ENCODE measurements around the gene HOXB1.

HOXB1 gene

GRCh38 chr17:48528936-48529682 lies 1.7 kb downstream of the HOXB1 start:
- no peak overlapping the region for H3K27ac ChIP-seq
- H3K4me1 ChIP-seq = no peaks in the 10 kb centered on the region
- no peak overlapping the region for H3K4me2 ChIP-seq (ENCODE audit: low read length)
- TF ChIP-seq CTCF (IDR thresholded peaks at IDR 0.05) = no peak
- H3K9ac ChIP-seq = no peak overlapping the region
- no peak overlapping the region for H3K4me3 ChIP-seq (ENCODE audit: low read depth, low read length)
- H3K27me3 ChIP-seq (ENCODE audit: control insufficient read depth, insufficient read depth, low read length) = no peaks in the 10 kb centered on the region
- H3K36me3 ChIP-seq (ENCODE audit: control insufficient read depth, insufficient read depth, low read length) = no peaks in the 10 kb centered on the region
- no peaks in the 10 kb centered on the region for H3K9me3 ChIP-seq (ENCODE audit: control insufficient read depth, low read length)
- no peaks in the 10 kb centered on the region for H3K79me2 ChIP-seq
- H2AFZ ChIP-seq = no peak overlapping the region

- no peak overlapping the region for H3K4me2 ChIP-seq (ENCODE audit: low read length)
- H3K36me3 ChIP-seq (ENCODE audit: control insufficient read depth, insufficient read depth, low read length) = no peaks in the 10 kb centered on the region
- no peak overlapping the region for H3K4me3 ChIP-seq (ENCODE audit: low read depth, low read length)
- H3K9ac ChIP-seq = no peak overlapping the region
- no peaks in the 10 kb centered on the region for H3K27me3 ChIP-seq (ENCODE audit: control insufficient read depth, insufficient read depth, low read length)
- H2AFZ ChIP-seq = no peak overlapping the region
- H3K79me2 ChIP-seq = no peaks in the 10 kb centered on the region
- no peak for TF ChIP-seq CTCF (IDR thresholded peaks at IDR 0.05)
- no peaks in the 10 kb centered on the region for H3K4me1 ChIP-seq
- H3K9me3 ChIP-seq (ENCODE audit: control insufficient read depth, low read length) = no peaks in the 10 kb centered on the region
- no peak overlapping the region for H3K27ac ChIP-seq
These were observed 2.5 kb downstream of the HOXB1 start for GRCh38 chr17:48528153-48528935.

- Histone ChIP-seq H3K27ac (no peak overlapping the region), H2AFZ (no peak overlapping the region), H3K27me3 (ENCODE audit: control insufficient read depth, insufficient read depth, low read length) (no peaks in the 10 kb centered on the region), H3K4me2 (ENCODE audit: low read length) (no peak overlapping the region), H3K4me3 (ENCODE audit: low read depth, low read length) (no peak overlapping the region), H3K4me1 (no peaks in the 10 kb centered on the region), H3K9me3 (ENCODE audit: control insufficient read depth, low read length) (no peaks in the 10 kb centered on the region), H3K36me3 (ENCODE audit: control insufficient read depth, insufficient read depth, low read length) (no peaks in the 10 kb centered on the region), H3K79me2 (no peaks in the 10 kb centered on the region), H3K9ac (no peak overlapping the region)
- no peak for TF ChIP-seq CTCF (IDR thresholded peaks at IDR 0.05)
These were observed 3.3 kb downstream of the HOXB1 start for GRCh38 chr17:48527547-48527932.

GRCh38 chr17:48526608-48527546 lies 3.9 kb downstream of the HOXB1 start:
- Histone ChIP-seq H2AFZ (no peak overlapping the region), H3K27me3 (ENCODE audit: control insufficient read depth, insufficient read depth, low read length) (no peaks in the 10 kb centered on the region), H3K79me2 (no peaks in the 10 kb centered on the region), H3K4me2 (ENCODE audit: low read length) (no peak overlapping the region), H3K9me3 (ENCODE audit: control insufficient read depth, low read length) (no peaks in the 10 kb centered on the region), H3K27ac (no peak overlapping the region), H3K36me3 (ENCODE audit: control insufficient read depth, insufficient read depth, low read length) (no peaks in the 10 kb centered on the region), H3K4me1 (no peaks in the 10 kb centered on the region), H3K4me3 (ENCODE audit: low read depth, low read length) (no peak overlapping the region), H3K9ac (no peak overlapping the region)
- no peak for TF ChIP-seq CTCF (IDR thresholded peaks at IDR 0.05)

Measured in parathyroid adenoma (tissue), 2 donors.